Measurements from ENCODE around the gene ARHGAP9. TPM values are rescaled to one million over a fixed set of nuclear protein-coding genes. Genes with fewer than 3 reads are reported as not detected.

The ARHGAP9 gene
- total and polyA plus RNA-seq, 2 of the 8 experiments (the other 6 are each of a cell fraction or from before 2014, with no cell fraction given): 3.2 to 6.0 TPM

DNA sequence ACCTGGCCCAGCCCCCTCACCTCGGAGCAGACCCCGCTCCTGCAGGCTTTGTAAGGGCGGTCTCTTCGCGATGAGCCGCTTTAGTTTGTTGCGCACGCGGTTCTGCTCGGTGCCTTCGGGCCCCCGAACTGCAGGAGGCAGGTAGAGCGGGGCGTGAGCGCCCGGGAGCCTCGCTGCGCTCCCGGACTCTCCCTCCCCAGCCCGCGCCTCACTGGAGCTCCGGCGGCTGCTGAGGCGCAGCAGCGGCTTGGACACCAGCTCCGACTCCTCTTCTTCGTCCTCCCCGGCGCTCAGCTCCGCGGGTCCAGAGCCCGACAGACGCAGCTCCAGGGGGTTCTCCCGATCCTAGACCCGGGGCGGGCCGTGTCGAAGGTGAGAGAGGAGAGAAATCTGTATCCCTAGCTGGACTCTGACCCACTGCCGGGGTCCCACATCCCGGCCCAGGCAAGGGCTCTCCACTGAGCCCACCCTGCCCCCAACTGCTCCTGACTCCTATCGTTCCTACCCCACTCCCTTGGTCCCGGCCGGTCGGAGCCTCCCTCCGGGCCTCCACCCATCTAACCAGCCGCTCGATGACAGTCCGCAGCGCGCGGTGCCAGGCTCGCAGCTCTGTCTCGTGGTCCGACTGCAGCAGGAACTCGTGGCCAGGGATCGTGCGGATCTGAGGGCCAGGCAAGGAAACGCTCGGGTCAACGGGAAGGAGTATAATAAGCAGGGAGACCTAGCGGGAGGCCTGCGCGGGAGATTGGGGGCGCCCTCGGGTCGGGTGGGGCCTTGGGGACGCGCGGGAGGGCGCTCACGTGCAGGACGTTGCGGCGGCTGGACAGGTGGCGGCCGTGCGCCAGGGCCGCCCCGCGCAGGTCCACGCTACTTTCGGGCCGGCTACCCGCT is 4.2 kb downstream of the ARHGAP9 start (continued):
- TF ChIP-seq SUZ12 (IDR thresholded peaks at IDR 0.05; ENCODE audit: low read length) (peak; percentile 87), SIRT6 (IDR thresholded peaks at IDR 0.05; ENCODE audit: low read length) (no peak), RFX5 (IDR thresholded peaks at IDR 0.05; ENCODE audit: borderline replicate concordance, low read depth, low read length) (no peak), HDAC2 (IDR thresholded peaks at IDR 0.05; ENCODE audit: borderline replicate concordance in 1 of 2, low read depth in 2 of 2, low read length in 2 of 2) (no peak), POLR2AphosphoS5 (IDR thresholded peaks at IDR 0.05; ENCODE audit: low read depth, low read length) (no peak), TAF1 (IDR thresholded peaks at IDR 0.05; ENCODE audit: low read depth, low read length) (0 out of 2 replicates have a peak, but pooled peaks have one; percentile 1), E2F6 (IDR thresholded peaks at IDR 0.05) (peak; percentile 84), CHD2 (IDR thresholded peaks at IDR 0.05; ENCODE audit: low read length) (no peak), RAD21 (IDR thresholded peaks at IDR 0.05 in 1 of 2, conservative IDR thresholded peaks at IDR 0.05 in 1 of 2; ENCODE audit: low read depth in 2 of 2, low read length in 2 of 2) (no peak), KDM1A (IDR thresholded peaks at IDR 0.05; ENCODE audit: borderline replicate concordance, low read length) (no peak), SAP30 (IDR thresholded peaks at IDR 0.05; ENCODE audit: insufficient read depth, insufficient replicate concordance, low read length) (no peak), RBBP5 (IDR thresholded peaks at IDR 0.05; ENCODE audit: borderline replicate concordance, low read depth, low read length) (0 out of 2 replicates have a peak, but pooled peaks have one; percentile 20), SIN3A (conservative IDR thresholded peaks at IDR 0.05 in 1 of 2, IDR thresholded peaks at IDR 0.05 in 1 of 2; ENCODE audit: low read depth in 1 of 2, low read length in 2 of 2) (no peak), KDM4A (IDR thresholded peaks at IDR 0.05; ENCODE audit: low read depth, low read length, severe bottlenecking) (peak; percentile 85), YY1 (IDR thresholded peaks at IDR 0.05; ENCODE audit: low read depth, low read length) (no peak), TCF12 (IDR thresholded peaks at IDR 0.05; ENCODE audit: low read depth, low read length) (no peak)

Measured in H1 (cell line).